ENCODE data around the gene SNAP25.

DNA sequence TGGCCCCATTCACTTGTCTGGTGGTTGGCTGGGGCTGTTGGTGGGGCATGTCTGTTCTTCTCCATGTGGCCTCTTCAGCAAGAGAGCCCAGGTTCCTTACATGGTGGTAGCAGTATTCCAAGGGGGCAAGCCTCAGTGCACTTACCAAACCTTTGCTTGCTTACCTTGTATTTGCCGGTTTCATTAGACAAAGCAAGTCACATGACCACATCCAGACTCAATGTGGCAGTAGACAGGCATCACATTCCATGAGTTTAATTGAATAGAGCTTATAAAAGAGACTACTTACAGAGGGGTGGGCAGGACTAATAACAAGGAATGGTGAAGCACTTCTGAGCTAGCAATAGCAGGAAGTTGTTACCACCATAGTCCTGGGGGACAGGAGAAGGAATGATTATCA is 78.6 kb downstream of the SNAP25 start:
- TF ChIP-seq, protein P1, sequence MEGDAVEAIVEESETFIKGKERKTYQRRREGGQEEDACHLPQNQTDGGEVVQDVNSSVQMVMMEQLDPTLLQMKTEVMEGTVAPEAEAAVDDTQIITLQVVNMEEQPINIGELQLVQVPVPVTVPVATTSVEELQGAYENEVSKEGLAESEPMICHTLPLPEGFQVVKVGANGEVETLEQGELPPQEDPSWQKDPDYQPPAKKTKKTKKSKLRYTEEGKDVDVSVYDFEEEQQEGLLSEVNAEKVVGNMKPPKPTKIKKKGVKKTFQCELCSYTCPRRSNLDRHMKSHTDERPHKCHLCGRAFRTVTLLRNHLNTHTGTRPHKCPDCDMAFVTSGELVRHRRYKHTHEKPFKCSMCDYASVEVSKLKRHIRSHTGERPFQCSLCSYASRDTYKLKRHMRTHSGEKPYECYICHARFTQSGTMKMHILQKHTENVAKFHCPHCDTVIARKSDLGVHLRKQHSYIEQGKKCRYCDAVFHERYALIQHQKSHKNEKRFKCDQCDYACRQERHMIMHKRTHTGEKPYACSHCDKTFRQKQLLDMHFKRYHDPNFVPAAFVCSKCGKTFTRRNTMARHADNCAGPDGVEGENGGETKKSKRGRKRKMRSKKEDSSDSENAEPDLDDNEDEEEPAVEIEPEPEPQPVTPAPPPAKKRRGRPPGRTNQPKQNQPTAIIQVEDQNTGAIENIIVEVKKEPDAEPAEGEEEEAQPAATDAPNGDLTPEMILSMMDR (IDR thresholded peaks at IDR 0.05): no peak
- no peak for TF ChIP-seq POLR2A (IDR thresholded peaks at IDR 0.05)
